GM23338 (cell line): Measurements from ENCODE around the gene ADAMTS17. TPM values are rescaled to one million over a fixed set of nuclear protein-coding genes. Genes with fewer than 3 reads are reported as not detected.

Source experiments
- ATAC-seq: fragments of 200-7000 bp; cut with Tn5 transposase; 3 replicates; pipeline ENCODE4 v1.9.1; 2020
- DNase-seq: peaks from one replicate; pipeline ENCODE4 v3.0.0-alpha.2; 2015; ENCODE audit warnings: low spot score
- H2AFZ ChIP-seq: fragments of 200-600 bp; sonication (generic); 2 replicates; pipeline ENCODE4 v1.8.0; 2016; ENCODE audit warnings: antibody characterized with exemption, mild to moderate bottlenecking, moderate library complexity
- H3F3A ChIP-seq: fragments of 200-600 bp; sonication (generic); replicated peaks from 2 replicates; pipeline ENCODE4 v1.8.0; 2017; ENCODE audit warnings: antibody characterized with exemption, mixed run types, low read depth
- H3K27ac ChIP-seq: fragments of 200-600 bp; sonication (generic); 2 replicates; pipeline ENCODE4 v1.6.1; 2016; ENCODE audit warnings: low read depth
- H3K27me3 ChIP-seq: fragments of 200-600 bp; sonication (generic); 2 replicates; pipeline ENCODE4 v1.8.0; 2016; ENCODE audit warnings: mild to moderate bottlenecking, mixed run types, moderate library complexity; ENCODE audit not compliant: insufficient read depth
- H3K36me3 ChIP-seq: fragments of 200-600 bp; sonication (generic); 2 replicates; pipeline ENCODE4 v1.8.0; 2016; ENCODE audit warnings: mild to moderate bottlenecking; ENCODE audit not compliant: insufficient read depth
- H3K4me1 ChIP-seq: fragments of 200-600 bp; sonication (generic); 2 replicates; pipeline ENCODE4 v1.8.0; 2016; ENCODE audit warnings: mild to moderate bottlenecking, moderate library complexity; ENCODE audit not compliant: insufficient read depth
- H3K4me2 ChIP-seq: fragments of 200-600 bp; sonication (generic); 2 replicates; pipeline ENCODE4 v1.7.1; 2017; ENCODE audit warnings: mixed run types
- H3K4me3 ChIP-seq: fragments of 200-600 bp; sonication (generic); 2 replicates; pipeline ENCODE4 v1.6.1; 2016; ENCODE audit warnings: mixed run types
- H3K79me2 ChIP-seq: fragments of 200-600 bp; sonication (generic); replicated peaks from 2 replicates; pipeline ENCODE4 v1.8.0; 2017; ENCODE audit warnings: mild to moderate bottlenecking; ENCODE audit not compliant: insufficient read depth
- H3K9me2 ChIP-seq: fragments of 200-600 bp; sonication (generic); 2 replicates; pipeline ENCODE4 v1.8.0; 2017; ENCODE audit not compliant: insufficient read depth
- H4K20me1 ChIP-seq: fragments of 200-600 bp; sonication (generic); replicated peaks from 2 replicates; pipeline ENCODE4 v1.8.0; 2017; ENCODE audit warnings: mild to moderate bottlenecking; ENCODE audit not compliant: insufficient read depth
- H3K27ac Mint-ChIP-seq: 2 replicates; pipeline ENCODE4 v1.8.0; 2020; ENCODE audit warnings: inconsistent platforms, mild to moderate bottlenecking, moderate library complexity, mixed read lengths
- H3K27me3 Mint-ChIP-seq: 3 replicates; pipeline ENCODE4 v1.8.0; 2022; ENCODE audit warnings: low read depth, mild to moderate bottlenecking, moderate library complexity, mixed read lengths, inconsistent platforms; ENCODE audit not compliant: insufficient read depth, poor library complexity
- H3K36me3 Mint-ChIP-seq: 3 replicates; pipeline ENCODE4 v1.8.0; 2021; ENCODE audit warnings: low read depth, mild to moderate bottlenecking, inconsistent platforms, moderate library complexity, mixed read lengths
- H3K4me1 Mint-ChIP-seq: 3 replicates; pipeline ENCODE4 v1.8.0; 2020; ENCODE audit warnings: mild to moderate bottlenecking, inconsistent platforms, mixed read lengths
- H3K4me3 Mint-ChIP-seq: 3 replicates; pipeline ENCODE4 v1.8.0; 2021; ENCODE audit warnings: moderate library complexity, mild to moderate bottlenecking, inconsistent platforms, mixed read lengths
- H3K9me3 Mint-ChIP-seq: 3 replicates; pipeline ENCODE4 v1.8.0; 2020; ENCODE audit warnings: moderate library complexity, mild to moderate bottlenecking, inconsistent platforms, mixed read lengths
- CREB1 ChIP-seq: fragments of 250-450 bp; sonication (Bioruptor Pico); IDR thresholded peaks from 2 replicates; pipeline ENCODE4 v1.5.0; 2020; ENCODE audit warnings: low read depth, mild to moderate bottlenecking, moderate library complexity
- CTCF ChIP-seq, 2 experiments: fragments of 200-600 bp in 1 of 2; sonication (generic) in 1 of 2; conservative IDR thresholded peaks; 2 replicates each; pipeline versions ENCODE4 v1.5.1 to v1.6.1; 2016 to 2017; ENCODE audit warnings: antibody characterized with exemption in 2 of 2, low read depth in 2 of 2, mild to moderate bottlenecking in 2 of 2, moderate library complexity in 1 of 2
- EZH2 ChIP-seq: fragments of 200-600 bp; sonication (generic); IDR thresholded peaks from one replicate; pipeline ENCODE4 v1.8.0; 2017; ENCODE audit warnings: antibody characterized with exemption, mild to moderate bottlenecking, low read depth; ENCODE audit not compliant: unreplicated experiment
- EZH2phosphoT487 ChIP-seq: fragments of 200-600 bp; sonication (generic); IDR thresholded peaks from one replicate; pipeline ENCODE4 v1.8.1; 2018; ENCODE audit warnings: antibody characterized with exemption; ENCODE audit not compliant: unreplicated experiment
- JUNB ChIP-seq: IDR thresholded peaks from one replicate; pipeline ENCODE4 v1.6.1; 2016; ENCODE audit warnings: antibody characterized with exemption; ENCODE audit not compliant: unreplicated experiment
- NANOG ChIP-seq: IDR thresholded peaks from 2 replicates; pipeline ENCODE4 v1.6.1; 2016; ENCODE audit warnings: antibody characterized with exemption, borderline replicate concordance
- POLR2AphosphoS5 ChIP-seq: IDR thresholded peaks from 2 replicates; pipeline ENCODE4 v1.6.1; 2016; ENCODE audit warnings: antibody characterized with exemption, low read depth
- REST ChIP-seq: IDR thresholded peaks from one replicate; pipeline ENCODE4 v1.6.1; 2018; ENCODE audit warnings: antibody characterized with exemption; ENCODE audit not compliant: unreplicated experiment
- STAT1 ChIP-seq: IDR thresholded peaks from one replicate; pipeline ENCODE4 v1.6.1; 2016; ENCODE audit warnings: antibody characterized with exemption; ENCODE audit not compliant: unreplicated experiment
- ZNF114 ChIP-seq: fragments of 250-450 bp; sonication (Bioruptor Pico); IDR thresholded peaks from 2 replicates; pipeline ENCODE4 v1.5.0; 2020; ENCODE audit warnings: mild to moderate bottlenecking, moderate library complexity
- ZNF331 ChIP-seq: fragments of 250-450 bp; sonication (Bioruptor Pico); IDR thresholded peaks from 2 replicates; pipeline ENCODE4 v1.5.0; 2020; ENCODE audit warnings: low read depth, mild to moderate bottlenecking, moderate library complexity
- polyA plus RNA-seq: library from polyadenylated mRNA; unstranded; fragments of >200 nt; fragmentation: Nextera tagmentation; extraction: Ambion mirVana; gene quantifications from 2 replicates; pipeline ENCODE4 v1.2.1, GENCODE V29; 2016
- total RNA-seq: library from RNA; depleted of rRNA; stranded (reverse); fragments of >200 nt; shearing (Covaris generic); gene quantifications from 2 replicates; pipeline ENCODE4 v1.2.3, GENCODE V29; 2014
- TF ChIP-seq, protein P1 (sequence below): IDR thresholded peaks from 2 replicates; pipeline ENCODE4 v1.6.1; 2016; ENCODE audit warnings: antibody characterized with exemption
- TF ChIP-seq, protein P2 (sequence below): fragments of 250-450 bp; sonication (Bioruptor Pico); IDR thresholded peaks from 2 replicates; pipeline ENCODE4 v1.5.0; 2020; ENCODE audit warnings: mild to moderate bottlenecking, moderate library complexity

The ADAMTS17 gene
- total and polyA plus RNA-seq, 2 experiments from 2014 or later, result 0.60 to 3.8 TPM

DNA sequence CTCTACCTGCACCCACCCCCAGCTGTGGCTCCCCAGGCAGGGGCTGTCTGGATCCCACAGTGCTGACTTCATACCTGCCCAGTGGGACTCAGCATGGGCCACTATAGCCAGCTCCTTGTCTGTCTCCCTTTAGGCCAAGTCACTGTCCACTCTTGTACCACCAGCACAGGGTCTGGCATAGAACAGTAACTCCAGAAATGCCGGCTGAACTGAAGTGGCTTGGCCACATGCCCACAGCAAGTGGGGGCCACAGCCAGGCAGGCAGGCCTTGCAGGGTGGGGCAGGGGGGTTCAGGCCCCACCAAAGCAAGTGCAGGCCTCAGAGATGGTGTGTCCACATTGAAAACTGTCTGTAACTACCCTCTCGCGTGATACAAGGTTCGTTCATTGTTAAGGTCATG lies 355.9 kb downstream of the ADAMTS17 start:
- H2AFZ ChIP-seq, result no peak overlapping the region
- H3F3A ChIP-seq, result peaks cover 15% of the 10 kb centered on the region
- no peak overlapping the region for H3K27ac Mint-ChIP-seq
- H3K9me2 ChIP-seq, result 0 out of 2 replicates have a peak, but pooled peaks cover 3% of the 10 kb centered on the region
- no peak overlapping the region for H3K4me3 Mint-ChIP-seq
- no peak for DNase-seq
- no peak for ATAC-seq
- H3K36me3 ChIP-seq, result no peaks in the 10 kb centered on the region
- peaks cover 14% of the 10 kb centered on the region for H3K27me3 Mint-ChIP-seq
- TF ChIP-seq POLR2AphosphoS5, result no peak
- no peak for TF ChIP-seq STAT1
- TF ChIP-seq, protein P1, sequence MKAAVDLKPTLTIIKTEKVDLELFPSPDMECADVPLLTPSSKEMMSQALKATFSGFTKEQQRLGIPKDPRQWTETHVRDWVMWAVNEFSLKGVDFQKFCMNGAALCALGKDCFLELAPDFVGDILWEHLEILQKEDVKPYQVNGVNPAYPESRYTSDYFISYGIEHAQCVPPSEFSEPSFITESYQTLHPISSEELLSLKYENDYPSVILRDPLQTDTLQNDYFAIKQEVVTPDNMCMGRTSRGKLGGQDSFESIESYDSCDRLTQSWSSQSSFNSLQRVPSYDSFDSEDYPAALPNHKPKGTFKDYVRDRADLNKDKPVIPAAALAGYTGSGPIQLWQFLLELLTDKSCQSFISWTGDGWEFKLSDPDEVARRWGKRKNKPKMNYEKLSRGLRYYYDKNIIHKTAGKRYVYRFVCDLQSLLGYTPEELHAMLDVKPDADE, result no peak
- no peak for TF ChIP-seq EZH2phosphoT487
- TF ChIP-seq JUNB, result no peak
- no peak for TF ChIP-seq REST
- no peak for TF ChIP-seq CTCF (conservative IDR thresholded peaks at IDR 0.05; ENCODE audit: low read depth in 2 of 2)
- TF ChIP-seq CREB1 (CRISPR knock-in tag), result no peak
- TF ChIP-seq ZNF331, result no peak
- TF ChIP-seq ZNF114 (CRISPR knock-in tag), result no peak
- TF ChIP-seq, protein P2, sequence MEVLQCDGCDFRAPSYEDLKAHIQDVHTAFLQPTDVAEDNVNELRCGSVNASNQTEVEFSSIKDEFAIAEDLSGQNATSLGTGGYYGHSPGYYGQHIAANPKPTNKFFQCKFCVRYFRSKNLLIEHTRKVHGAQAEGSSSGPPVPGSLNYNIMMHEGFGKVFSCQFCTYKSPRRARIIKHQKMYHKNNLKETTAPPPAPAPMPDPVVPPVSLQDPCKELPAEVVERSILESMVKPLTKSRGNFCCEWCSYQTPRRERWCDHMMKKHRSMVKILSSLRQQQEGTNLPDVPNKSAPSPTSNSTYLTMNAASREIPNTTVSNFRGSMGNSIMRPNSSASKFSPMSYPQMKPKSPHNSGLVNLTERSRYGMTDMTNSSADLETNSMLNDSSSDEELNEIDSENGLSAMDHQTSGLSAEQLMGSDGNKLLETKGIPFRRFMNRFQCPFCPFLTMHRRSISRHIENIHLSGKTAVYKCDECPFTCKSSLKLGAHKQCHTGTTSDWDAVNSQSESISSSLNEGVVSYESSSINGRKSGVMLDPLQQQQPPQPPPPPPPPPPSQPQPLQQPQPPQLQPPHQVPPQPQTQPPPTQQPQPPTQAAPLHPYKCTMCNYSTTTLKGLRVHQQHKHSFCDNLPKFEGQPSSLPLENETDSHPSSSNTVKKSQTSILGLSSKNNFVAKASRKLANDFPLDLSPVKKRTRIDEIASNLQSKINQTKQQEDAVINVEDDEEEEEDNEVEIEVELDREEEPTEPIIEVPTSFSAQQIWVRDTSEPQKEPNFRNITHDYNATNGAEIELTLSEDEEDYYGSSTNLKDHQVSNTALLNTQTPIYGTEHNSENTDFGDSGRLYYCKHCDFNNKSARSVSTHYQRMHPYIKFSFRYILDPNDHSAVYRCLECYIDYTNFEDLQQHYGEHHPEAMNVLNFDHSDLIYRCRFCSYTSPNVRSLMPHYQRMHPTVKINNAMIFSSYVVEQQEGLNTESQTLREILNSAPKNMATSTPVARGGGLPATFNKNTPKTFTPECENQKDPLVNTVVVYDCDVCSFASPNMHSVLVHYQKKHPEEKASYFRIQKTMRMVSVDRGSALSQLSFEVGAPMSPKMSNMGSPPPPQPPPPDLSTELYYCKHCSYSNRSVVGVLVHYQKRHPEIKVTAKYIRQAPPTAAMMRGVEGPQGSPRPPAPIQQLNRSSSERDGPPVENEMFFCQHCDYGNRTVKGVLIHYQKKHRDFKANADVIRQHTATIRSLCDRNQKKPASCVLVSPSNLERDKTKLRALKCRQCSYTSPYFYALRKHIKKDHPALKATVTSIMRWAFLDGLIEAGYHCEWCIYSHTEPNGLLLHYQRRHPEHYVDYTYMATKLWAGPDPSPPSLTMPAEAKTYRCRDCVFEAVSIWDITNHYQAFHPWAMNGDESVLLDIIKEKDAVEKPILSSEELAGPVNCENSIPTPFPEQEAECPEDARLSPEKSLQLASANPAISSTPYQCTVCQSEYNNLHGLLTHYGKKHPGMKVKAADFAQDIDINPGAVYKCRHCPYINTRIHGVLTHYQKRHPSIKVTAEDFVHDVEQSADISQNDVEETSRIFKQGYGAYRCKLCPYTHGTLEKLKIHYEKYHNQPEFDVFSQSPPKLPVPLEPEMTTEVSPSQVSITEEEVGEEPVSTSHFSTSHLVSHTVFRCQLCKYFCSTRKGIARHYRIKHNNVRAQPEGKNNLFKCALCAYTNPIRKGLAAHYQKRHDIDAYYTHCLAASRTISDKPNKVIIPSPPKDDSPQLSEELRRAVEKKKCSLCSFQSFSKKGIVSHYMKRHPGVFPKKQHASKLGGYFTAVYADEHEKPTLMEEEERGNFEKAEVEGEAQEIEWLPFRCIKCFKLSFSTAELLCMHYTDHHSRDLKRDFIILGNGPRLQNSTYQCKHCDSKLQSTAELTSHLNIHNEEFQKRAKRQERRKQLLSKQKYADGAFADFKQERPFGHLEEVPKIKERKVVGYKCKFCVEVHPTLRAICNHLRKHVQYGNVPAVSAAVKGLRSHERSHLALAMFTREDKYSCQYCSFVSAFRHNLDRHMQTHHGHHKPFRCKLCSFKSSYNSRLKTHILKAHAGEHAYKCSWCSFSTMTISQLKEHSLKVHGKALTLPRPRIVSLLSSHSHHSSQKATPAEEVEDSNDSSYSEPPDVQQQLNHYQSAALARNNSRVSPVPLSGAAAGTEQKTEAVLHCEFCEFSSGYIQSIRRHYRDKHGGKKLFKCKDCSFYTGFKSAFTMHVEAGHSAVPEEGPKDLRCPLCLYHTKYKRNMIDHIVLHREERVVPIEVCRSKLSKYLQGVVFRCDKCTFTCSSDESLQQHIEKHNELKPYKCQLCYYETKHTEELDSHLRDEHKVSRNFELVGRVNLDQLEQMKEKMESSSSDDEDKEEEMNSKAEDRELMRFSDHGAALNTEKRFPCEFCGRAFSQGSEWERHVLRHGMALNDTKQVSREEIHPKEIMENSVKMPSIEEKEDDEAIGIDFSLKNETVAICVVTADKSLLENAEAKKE, result no peak
- TF ChIP-seq NANOG, result no peak
- no peak for TF ChIP-seq EZH2
- no peaks in the 10 kb centered on the region for H3K79me2 ChIP-seq
- H3K4me1 Mint-ChIP-seq, result peaks cover 42% of the 10 kb centered on the region
- H3K4me2 ChIP-seq, result no peak overlapping the region
- H3K27me3 ChIP-seq, result no peaks in the 10 kb centered on the region
- H3K36me3 Mint-ChIP-seq, result peaks cover 13% of the 10 kb centered on the region; the same call in 2 of the 3 replicates
- H3K4me3 ChIP-seq, result no peak overlapping the region
- H3K27ac ChIP-seq, result no peak overlapping the region
- peaks cover 22% of the 10 kb centered on the region for H3K4me1 ChIP-seq
- peaks cover 17% of the 10 kb centered on the region for H3K9me3 Mint-ChIP-seq
- no peaks in the 10 kb centered on the region for H4K20me1 ChIP-seq
